NCI-H1048 (cell line): ENCODE measurements around the gene NOVA1.
"Not testable (repeated sequence)": the region's sequence is repeated elsewhere in the genome, so short reads cannot be mapped to it uniquely, and the experiment has no call there.

Source experiments
- DNase-seq: peaks from one replicate; lab custom pipeline; 2025; lab: John Stamatoyannopoulos, UW

NOVA1 gene

GRCh38 chr14:26597589-26598080 is at the start of gene NOVA1:
Gene NOVA1, minus strand, starts transcription at chr14:26598033. Its CDS starts 597 bp downstream, at chr14:26597436.
- DNase-seq = no peak

- not testable (repeated sequence) for DNase-seq
Measured at GRCh38 chr14:26645057-26645456, 47.2 kb upstream of the NOVA1 start.

DNA sequence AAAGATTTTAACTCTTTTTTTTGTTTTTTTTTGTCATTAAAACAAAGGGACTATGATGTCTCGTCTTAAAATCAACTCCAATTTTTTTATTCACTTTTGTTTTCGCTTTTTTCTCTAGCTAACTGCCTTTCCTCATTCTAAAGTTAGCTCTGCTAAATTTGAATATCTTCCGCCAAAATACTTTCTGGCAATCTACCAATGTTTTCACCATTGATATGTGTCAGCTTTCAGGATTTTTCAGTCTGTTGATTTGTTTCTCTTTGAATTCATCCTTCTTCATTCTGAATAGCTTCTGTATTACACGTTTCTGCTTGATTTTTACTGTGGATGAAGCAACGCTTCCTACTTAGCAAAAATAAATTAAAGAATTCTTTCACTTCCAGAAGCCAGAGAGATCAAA is 38.7 kb upstream of the NOVA1 start:
- DNase-seq = no peak

DNA sequence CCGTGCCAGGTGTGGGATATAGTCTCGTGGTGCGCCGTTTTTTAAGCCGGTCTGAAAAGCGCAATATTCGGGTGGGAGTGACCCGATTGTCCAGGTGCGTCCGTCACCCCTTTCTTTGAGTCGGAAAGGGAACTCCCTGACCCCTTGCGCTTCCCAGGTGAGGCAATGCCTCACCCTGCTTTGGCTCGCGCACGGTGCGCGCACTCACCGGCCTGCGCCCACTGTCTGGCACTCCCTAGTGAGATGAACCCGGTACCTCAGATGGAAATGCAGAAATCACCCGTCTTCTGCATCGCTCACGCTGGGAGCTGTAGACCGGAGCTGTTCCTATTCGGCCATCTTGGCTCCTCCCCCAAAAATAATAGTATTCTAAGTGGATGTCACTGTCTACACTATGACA is 37.1 kb upstream of the NOVA1 start:
- DNase-seq = not testable (repeated sequence)

DNA sequence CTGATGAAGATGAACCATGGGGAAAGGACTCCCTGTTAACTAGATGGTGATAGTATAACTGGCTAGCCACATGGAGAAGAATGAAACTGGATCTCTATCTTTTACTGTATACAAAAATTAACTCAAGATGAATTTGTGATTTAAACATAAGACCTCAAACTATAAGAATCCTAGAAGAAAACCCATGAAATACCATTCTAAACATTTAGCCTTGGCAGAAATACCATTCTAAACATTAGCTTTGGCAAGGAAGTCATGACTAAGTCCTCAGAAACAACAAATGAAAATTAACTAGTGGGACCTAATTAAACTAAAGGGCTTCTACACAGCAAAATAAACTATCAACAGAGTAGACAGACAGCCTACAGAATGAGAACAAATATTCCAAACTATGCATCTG is 28.4 kb upstream of the NOVA1 start:
- DNase-seq = no peak

GRCh38 chr14:26622611-26623010 is 24.8 kb upstream of the NOVA1 start:
- no peak for DNase-seq

GRCh38 chr14:26621807-26622560 is 24.2 kb upstream of the NOVA1 start:
- no peak for DNase-seq

- no peak for DNase-seq
Measured at GRCh38 chr14:26621364-26621763, 23.5 kb upstream of the NOVA1 start.

DNA sequence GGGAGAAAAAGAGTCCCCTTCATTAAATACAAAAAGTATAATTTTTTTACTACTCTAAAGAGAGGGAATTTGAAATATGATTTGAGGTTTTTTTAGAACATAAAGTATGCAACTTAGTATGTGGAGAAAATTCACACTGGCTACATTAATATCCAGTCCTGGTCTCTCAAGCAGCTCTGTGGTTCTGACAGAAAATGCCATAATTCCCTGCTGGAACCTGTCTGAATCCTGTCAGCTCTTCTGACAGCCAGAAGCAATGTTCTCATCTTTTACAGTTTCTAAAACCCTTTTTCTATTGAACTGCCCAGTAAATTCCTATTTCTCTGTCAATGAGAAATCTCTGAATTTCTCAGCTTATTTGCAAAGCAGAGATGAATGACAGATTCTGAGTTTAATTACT is 13.4 kb upstream of the NOVA1 start:
- DNase-seq = no peak

DNA sequence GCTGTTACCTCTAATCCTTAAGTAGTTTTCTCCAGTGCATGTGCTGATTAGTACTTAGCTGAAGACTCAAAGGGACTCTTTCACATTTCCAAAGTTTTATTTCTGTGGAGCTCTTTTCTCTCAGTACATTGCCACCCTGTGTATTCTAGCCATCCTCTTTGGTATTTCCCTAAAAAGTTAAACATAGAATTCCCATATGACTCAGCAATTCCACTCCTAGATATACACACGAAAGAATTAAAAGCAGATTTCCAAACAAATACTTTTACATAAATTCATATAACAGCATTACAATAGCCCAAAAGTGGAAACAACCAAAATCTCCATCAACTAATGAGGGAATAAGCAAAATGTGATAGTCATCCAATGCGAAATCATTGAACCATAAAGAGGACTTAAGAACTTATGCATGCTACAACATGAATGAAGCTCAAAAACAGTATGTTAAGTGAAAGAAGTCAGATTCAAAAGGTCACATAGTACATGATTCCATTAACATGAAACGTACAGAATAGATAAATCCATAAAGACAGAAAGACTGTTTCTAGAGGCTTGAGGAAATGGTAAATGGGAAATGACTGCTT is 9.0 kb upstream of the NOVA1 start:
- DNase-seq = no peak

- DNase-seq = no peak
Measured at GRCh38 chr14:26605602-26606001, 7.8 kb upstream of the NOVA1 start.

DNA sequence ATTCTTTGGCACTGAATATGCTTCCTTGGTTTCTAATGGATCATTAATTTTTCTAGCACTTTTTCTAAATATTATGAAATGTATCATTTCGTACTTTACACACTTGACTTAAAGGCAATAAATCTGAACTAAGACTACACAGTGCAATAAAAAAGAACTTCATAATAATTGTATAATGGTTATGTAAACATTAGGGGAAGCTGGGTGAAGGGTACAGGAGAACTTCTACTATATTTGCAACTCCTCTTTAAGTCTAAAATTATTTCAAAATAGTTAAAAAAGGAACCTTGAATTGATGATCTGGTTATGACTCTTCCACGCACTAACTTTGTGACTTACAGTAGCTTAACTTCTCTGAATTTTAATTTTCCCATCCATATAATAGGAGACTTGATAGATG is 5.1 kb upstream of the NOVA1 start:
- DNase-seq = no peak

DNA sequence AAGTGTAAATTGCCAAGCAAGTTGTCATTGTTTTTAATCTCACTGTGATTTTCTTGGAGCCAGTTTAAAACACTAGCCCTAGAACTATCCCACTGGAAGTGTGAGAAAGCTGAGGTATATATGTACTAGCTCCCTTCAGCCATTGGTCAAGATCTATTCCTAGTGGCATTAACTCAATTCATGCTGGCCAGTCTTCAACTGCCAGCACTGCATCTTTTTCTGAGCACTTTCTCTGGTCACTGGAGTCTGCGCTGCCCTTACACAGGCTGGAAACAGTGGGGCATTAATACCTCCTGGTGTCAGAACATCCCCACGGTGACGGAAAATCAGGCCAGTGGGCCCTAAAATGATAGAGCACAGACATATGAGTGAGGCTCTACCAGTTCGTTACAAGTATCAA is 4.0 kb upstream of the NOVA1 start:
- DNase-seq = no peak

- no peak for DNase-seq
Measured at GRCh38 chr14:26599291-26599690, 1.5 kb upstream of the NOVA1 start.

DNA sequence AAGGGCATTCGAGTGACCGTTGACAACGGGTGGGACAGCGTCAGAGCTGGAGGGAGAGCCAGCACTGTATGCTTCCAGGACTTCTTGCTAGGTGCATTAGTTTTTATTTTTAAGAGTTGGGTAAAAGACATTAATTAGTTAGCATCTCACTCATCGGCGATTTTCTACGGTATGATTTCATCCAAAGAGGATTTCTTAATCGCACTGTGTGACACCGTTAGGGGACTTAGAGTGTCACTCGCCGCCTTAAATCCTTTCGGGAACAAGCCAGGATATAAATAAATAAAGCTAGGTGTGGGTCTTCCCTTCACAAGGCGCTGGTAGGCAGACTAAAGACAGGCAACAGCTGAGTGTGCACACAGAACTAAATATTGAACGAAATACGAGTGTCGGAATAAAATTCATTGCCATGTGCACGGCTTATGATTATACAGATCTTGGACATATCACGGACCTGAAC is 869 bp upstream of the NOVA1 start:
- DNase-seq = no peak

DNA sequence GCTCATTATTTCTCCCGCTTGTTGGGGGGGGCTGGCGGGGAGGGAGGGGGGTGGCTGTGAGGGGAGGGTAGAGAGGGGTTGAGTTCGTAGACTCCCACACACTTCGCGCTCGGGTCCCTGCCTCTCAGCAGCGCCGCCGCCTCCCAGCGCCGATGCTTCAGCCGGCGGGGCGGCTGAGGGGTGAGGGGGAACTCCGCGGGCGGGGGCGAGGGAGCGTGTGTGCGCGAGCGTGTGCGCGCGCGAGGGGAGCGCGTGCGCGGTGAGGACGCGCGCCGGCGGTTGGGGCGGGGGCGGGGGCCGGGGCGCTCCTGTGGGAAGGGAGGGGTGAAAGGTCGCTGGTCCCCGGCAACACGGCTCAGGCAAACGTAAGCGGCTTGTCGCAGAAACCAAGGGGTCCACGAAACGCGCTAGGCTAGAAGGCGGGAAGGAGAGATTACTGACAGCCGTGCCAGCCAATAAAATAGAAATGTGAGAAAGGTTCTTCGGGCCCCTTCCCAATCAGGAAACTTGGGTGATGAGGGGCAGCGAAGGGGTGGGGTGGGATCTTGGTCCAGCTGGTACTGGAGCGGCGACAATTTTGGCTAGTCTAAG is 343 bp upstream of the NOVA1 start:
- no peak for DNase-seq

GRCh38 chr14:26597071-26597588 is 703 bp downstream of the NOVA1 start:
- no peak for DNase-seq

GRCh38 chr14:26596543-26597061 is 1.2 kb downstream of the NOVA1 start:
- DNase-seq = no peak

DNA sequence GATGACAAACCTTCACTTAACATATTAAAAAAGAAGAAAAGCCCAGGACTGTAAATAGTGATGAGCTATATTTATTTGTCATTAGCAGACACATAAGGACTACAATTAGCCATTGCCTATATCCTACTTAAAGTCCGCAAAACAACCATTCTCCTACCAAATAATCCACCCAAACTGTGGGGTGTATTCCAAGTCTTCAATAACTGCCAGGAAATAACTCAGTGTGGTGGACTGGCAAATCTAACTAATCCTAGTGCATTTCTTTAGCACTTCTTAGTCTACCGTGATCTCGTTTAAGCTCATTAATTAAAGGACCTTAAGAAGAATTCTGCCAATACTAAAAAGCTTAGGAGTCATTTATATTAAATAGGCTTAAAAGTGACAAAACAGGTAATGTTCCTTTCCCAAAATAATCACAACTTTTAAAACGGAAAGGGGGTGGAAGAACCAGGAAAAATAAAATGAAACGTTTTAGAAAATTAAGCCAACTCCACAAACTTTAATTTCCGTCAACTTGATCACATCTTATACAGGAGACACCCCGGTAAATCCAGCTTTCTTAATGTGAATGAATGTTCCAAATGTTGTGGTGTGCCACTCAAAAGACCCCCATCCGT is 1.8 kb downstream of the NOVA1 start:
- DNase-seq = no peak

GRCh38 chr14:26594756-26595545 is 2.9 kb downstream of the NOVA1 start:
- no peak for DNase-seq

GRCh38 chr14:26594148-26594547 is 3.7 kb downstream of the NOVA1 start:
- no peak for DNase-seq
